H9 (cell line): Measurements from ENCODE around the gene MX2. TPM values are rescaled to one million over a fixed set of nuclear protein-coding genes. Genes with fewer than 3 reads are reported as not detected.

Experiments
- DNase-seq: peaks from one replicate; pipeline ENCODE4 v3.0.0-alpha.2; 2017
- H2AFZ ChIP-seq: one replicate; pipeline ENCODE4 v1.6.1; 2013; ENCODE audit warnings: mild to moderate bottlenecking, low read length, control low read depth, moderate library complexity
- H2AK5ac ChIP-seq: 2 replicates; pipeline ENCODE4 v1.6.1; 2013; ENCODE audit warnings: low read length, control low read depth, mixed read lengths; ENCODE audit not compliant: insufficient read length
- H2BK120ac ChIP-seq: one replicate; pipeline ENCODE4 v1.6.1; 2013; ENCODE audit warnings: low read depth, mild to moderate bottlenecking, low read length, control low read depth, inconsistent platforms; ENCODE audit not compliant: poor library complexity, severe bottlenecking
- H2BK12ac ChIP-seq: 2 replicates; pipeline ENCODE4 v1.6.1; 2013; ENCODE audit warnings: low read length, control low read depth, mixed read lengths, low read depth; ENCODE audit not compliant: insufficient read length
- H2BK15ac ChIP-seq: 2 replicates; pipeline ENCODE4 v1.6.1; 2013; ENCODE audit warnings: low read depth, low read length, control low read depth
- H2BK20ac ChIP-seq: one replicate; pipeline ENCODE4 v1.6.1; 2013; ENCODE audit warnings: low read depth, mild to moderate bottlenecking, low read length, control low read depth, inconsistent platforms; ENCODE audit not compliant: poor library complexity, severe bottlenecking
- H2BK5ac ChIP-seq: 2 replicates; pipeline ENCODE4 v1.6.1; 2013; ENCODE audit warnings: low read length, control low read depth, mixed read lengths; ENCODE audit not compliant: insufficient read length
- H3K14ac ChIP-seq: 2 replicates; pipeline ENCODE4 v1.6.1; 2013; ENCODE audit warnings: low read length, control low read depth; ENCODE audit not compliant: insufficient read depth
- H3K18ac ChIP-seq: 2 replicates; pipeline ENCODE4 v1.6.1; 2013; ENCODE audit warnings: low read depth, mild to moderate bottlenecking, mixed read lengths, low read length, control low read depth; ENCODE audit not compliant: insufficient read length
- H3K23ac ChIP-seq: 2 replicates; pipeline ENCODE4 v1.6.1; 2013; ENCODE audit warnings: low read length, control low read depth, mixed read lengths, low read depth; ENCODE audit not compliant: insufficient read length
- H3K23me2 ChIP-seq: 2 replicates; pipeline ENCODE4 v1.6.1; 2013; ENCODE audit warnings: low read depth, mild to moderate bottlenecking, mixed read lengths, low read length, control low read depth; ENCODE audit not compliant: insufficient read length, poor library complexity, severe bottlenecking
- H3K27ac ChIP-seq: 2 replicates; pipeline ENCODE4 v1.5.1; 2013; ENCODE audit warnings: low read length, control low read depth, mixed read lengths, low read depth; ENCODE audit not compliant: insufficient read length
- H3K27me3 ChIP-seq: 2 replicates; pipeline ENCODE4 v1.6.1; 2013; ENCODE audit warnings: low read length, control low read depth, inconsistent platforms; ENCODE audit not compliant: insufficient read depth
- H3K4ac ChIP-seq: 2 replicates; pipeline ENCODE4 v1.6.1; 2013; ENCODE audit warnings: low read depth, mild to moderate bottlenecking, control low read depth, inconsistent platforms, low read length, moderate library complexity
- H3K4me1 ChIP-seq: 2 replicates; pipeline ENCODE4 v1.6.1; 2013; ENCODE audit warnings: low read length, control low read depth, inconsistent platforms; ENCODE audit not compliant: insufficient read depth
- H3K4me2 ChIP-seq: 2 replicates; pipeline ENCODE4 v1.6.1; 2013; ENCODE audit warnings: low read length, control low read depth, mixed read lengths; ENCODE audit not compliant: insufficient read length, insufficient read depth
- H3K56ac ChIP-seq: 2 replicates; pipeline ENCODE4 v1.6.1; 2013; ENCODE audit warnings: low read depth, mild to moderate bottlenecking, mixed read lengths, low read length, control low read depth; ENCODE audit not compliant: insufficient read length
- H3K79me1 ChIP-seq: 2 replicates; pipeline ENCODE4 v1.6.1; 2013; ENCODE audit warnings: low read depth, mild to moderate bottlenecking, moderate library complexity, low read length, control low read depth, inconsistent platforms; ENCODE audit not compliant: insufficient read depth, poor library complexity, severe bottlenecking
- H3K79me2 ChIP-seq: 2 replicates; pipeline ENCODE4 v1.6.1; 2013; ENCODE audit warnings: low read length, control low read depth, inconsistent platforms; ENCODE audit not compliant: insufficient read depth
- H3K9ac ChIP-seq: 2 replicates; pipeline ENCODE4 v1.6.1; 2013; ENCODE audit warnings: low read length, control low read depth, mixed read lengths; ENCODE audit not compliant: insufficient read length; ENCODE audit errors: extremely low read depth
- H3K9me3 ChIP-seq: one replicate; pipeline ENCODE4 v1.6.1; 2013; ENCODE audit warnings: low read depth, low read length, inconsistent platforms; ENCODE audit not compliant: control insufficient read depth
- H3T11ph ChIP-seq: one replicate; pipeline ENCODE4 v1.6.1; 2013; ENCODE audit warnings: mild to moderate bottlenecking, low read length, control low read depth, inconsistent platforms
- H4K20me1 ChIP-seq: one replicate; pipeline ENCODE4 v1.6.1; 2013; ENCODE audit not compliant: control insufficient read depth, insufficient read length, insufficient read depth
- H4K5ac ChIP-seq: 2 replicates; pipeline ENCODE4 v1.6.1; 2013; ENCODE audit warnings: low read depth, mild to moderate bottlenecking, mixed read lengths, low read length, control low read depth; ENCODE audit not compliant: insufficient read length
- H4K8ac ChIP-seq: replicated peaks from 2 replicates; pipeline ENCODE4 v1.6.1; 2013; ENCODE audit warnings: low read length, control low read depth, mixed read lengths, low read depth; ENCODE audit not compliant: insufficient read length
- H4K91ac ChIP-seq: 2 replicates; pipeline ENCODE4 v1.6.1; 2013; ENCODE audit warnings: low read depth, mild to moderate bottlenecking, moderate library complexity, mixed read lengths, low read length, control low read depth; ENCODE audit not compliant: insufficient read length
- H3K27ac Mint-ChIP-seq, 3 experiments: 2 replicates in 2 of 3; 3 replicates in 1 of 3; pipeline ENCODE4 v1.8.0; 2020 to 2021; ENCODE audit warnings: mixed read lengths in 3 of 3, mild to moderate bottlenecking in 1 of 3, moderate library complexity in 1 of 3
- H3K27me3 Mint-ChIP-seq: 2 replicates; pipeline ENCODE4 v1.8.0; 2021; ENCODE audit warnings: low read depth, mild to moderate bottlenecking, moderate library complexity, mixed read lengths
- H3K36me3 Mint-ChIP-seq, 3 experiments: 2 replicates in 2 of 3; 3 replicates in 1 of 3; pipeline ENCODE4 v1.8.0; 2020 to 2021; ENCODE audit warnings: low read depth in 3 of 3, mixed read lengths in 3 of 3; ENCODE audit not compliant: insufficient read depth in 1 of 3
- H3K4me1 Mint-ChIP-seq, 2 experiments: 2 replicates each; pipeline ENCODE4 v1.8.0; 2020; ENCODE audit warnings: mixed read lengths in 2 of 2
- H3K4me3 Mint-ChIP-seq, 2 experiments: 2 replicates in 1 of 2; 3 replicates in 1 of 2; pipeline ENCODE4 v1.8.0; 2020 to 2021; ENCODE audit warnings: mild to moderate bottlenecking in 2 of 2, mixed read lengths in 2 of 2, moderate library complexity in 1 of 2
- H3K9me3 Mint-ChIP-seq, 2 experiments: 2 replicates in 1 of 2; 3 replicates in 1 of 2; pipeline ENCODE4 v1.8.0; 2020; ENCODE audit warnings: mild to moderate bottlenecking in 2 of 2, mixed read lengths in 2 of 2, moderate library complexity in 1 of 2
- WGBS: extraction: QIAGEN DNeasy Blood & Tissue Kit; methylation state at CpG from one replicate; pipeline ENCODE4 v1.1.7; 2013; ENCODE audit warnings: missing lambda C conversion rate, low lambda C conversion rate, mixed read lengths; ENCODE audit not compliant: insufficient read length; ENCODE audit errors: extremely low coverage; 5-methylcytosine and 5-hydroxymethylcytosine counted together
- total RNA-seq: library from RNA; stranded (reverse); gene quantifications from 2 replicates; pipeline ENCODE4 v1.2.1, GENCODE V29; 2021
- TF ChIP-seq, protein P1 (sequence below): fragments of 200-600 bp; sonication (generic); conservative IDR thresholded peaks from 3 replicates; pipeline ENCODE4 v1.8.0; 2021; ENCODE audit warnings: antibody characterized with exemption, mild to moderate bottlenecking

MX2 gene
- total RNA-seq, 1 experiment from 2014 or later: 1.8 TPM

- Histone ChIP-seq H3K9me3 (no peaks in the 10 kb centered on the region), H2BK20ac (no peak overlapping the region), H3K14ac (no peak overlapping the region; the same call in 1 of the 2 replicates), H2BK5ac (no peak overlapping the region), H3K56ac (no peak overlapping the region), H2BK12ac (no peak overlapping the region), H3K4me2 (no peak overlapping the region), H3K79me1 (no peaks in the 10 kb centered on the region), H2AK5ac (no peak overlapping the region), H3K23me2 (peaks cover 4% of the 10 kb centered on the region), H2AFZ (no peak overlapping the region), H4K5ac (no peak overlapping the region), H3K4me1 (no peaks in the 10 kb centered on the region; the same call in 1 of the 2 replicates), H3K4ac (no peak overlapping the region), H3K9ac (no peak overlapping the region), H3K27me3 (no peaks in the 10 kb centered on the region), H3K79me2 (no peaks in the 10 kb centered on the region), H3K18ac (no peak overlapping the region), H2BK120ac (no peak overlapping the region), H2BK15ac (no peak overlapping the region), H4K8ac (no peak overlapping the region), H4K20me1 (no peaks in the 10 kb centered on the region), H3T11ph (no peak overlapping the region), H4K91ac (no peak overlapping the region), H3K27ac (no peak overlapping the region), H3K23ac (no peak overlapping the region)
- Mint-ChIP-seq H3K36me3 (peaks cover 0 to 7% (median 0%) of the 10 kb centered on the region in 3 experiments; a peak in 1 of 7 replicates), H3K4me3 (no peak overlapping the region; a peak in 1 of 5 replicates), H3K9me3 (no peaks in the 10 kb centered on the region; a peak in 1 of 5 replicates), H3K27me3 (no peaks in the 10 kb centered on the region; the same call in 1 of the 2 replicates), H3K27ac (no peak overlapping the region), H3K4me1 (peaks cover 12 to 29% of the 10 kb centered on the region in 2 experiments)
- no CpG with 5 or more reads among the region's 14 CpGs for WGBS
- DNase-seq: peak; percentile 17
- TF ChIP-seq, protein P1, sequence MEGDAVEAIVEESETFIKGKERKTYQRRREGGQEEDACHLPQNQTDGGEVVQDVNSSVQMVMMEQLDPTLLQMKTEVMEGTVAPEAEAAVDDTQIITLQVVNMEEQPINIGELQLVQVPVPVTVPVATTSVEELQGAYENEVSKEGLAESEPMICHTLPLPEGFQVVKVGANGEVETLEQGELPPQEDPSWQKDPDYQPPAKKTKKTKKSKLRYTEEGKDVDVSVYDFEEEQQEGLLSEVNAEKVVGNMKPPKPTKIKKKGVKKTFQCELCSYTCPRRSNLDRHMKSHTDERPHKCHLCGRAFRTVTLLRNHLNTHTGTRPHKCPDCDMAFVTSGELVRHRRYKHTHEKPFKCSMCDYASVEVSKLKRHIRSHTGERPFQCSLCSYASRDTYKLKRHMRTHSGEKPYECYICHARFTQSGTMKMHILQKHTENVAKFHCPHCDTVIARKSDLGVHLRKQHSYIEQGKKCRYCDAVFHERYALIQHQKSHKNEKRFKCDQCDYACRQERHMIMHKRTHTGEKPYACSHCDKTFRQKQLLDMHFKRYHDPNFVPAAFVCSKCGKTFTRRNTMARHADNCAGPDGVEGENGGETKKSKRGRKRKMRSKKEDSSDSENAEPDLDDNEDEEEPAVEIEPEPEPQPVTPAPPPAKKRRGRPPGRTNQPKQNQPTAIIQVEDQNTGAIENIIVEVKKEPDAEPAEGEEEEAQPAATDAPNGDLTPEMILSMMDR: no peak
Measured at GRCh38 chr21:41374177-41374712, 12.4 kb downstream of the MX2 start.
